Thymus (tissue), 11 donors: Measurements from ENCODE around the gene SYT3. TPM values are rescaled to one million over a fixed set of nuclear protein-coding genes. Genes with fewer than 3 reads are reported as not detected.
"Not testable (repeated sequence)": the region's sequence is repeated elsewhere in the genome, so short reads cannot be mapped to it uniquely, and the experiment has no call there.

Experiments used
- DNase-seq, 9 donors: peaks; one replicate each; pipeline ENCODE4 v3.0.0-alpha.2; 2013; ENCODE audit warnings: low spot score in 9 of 9, low read depth in 6 of 9, missing footprints in 1 of 9
- H3K27ac ChIP-seq, 2 donors: one replicate each; pipeline ENCODE4 v1.5.1; 2013; ENCODE audit warnings: control low read depth in 1 of 2, low read depth in 1 of 2, low read length in 1 of 2, mild to moderate bottlenecking in 1 of 2, moderate library complexity in 1 of 2
- H3K27me3 ChIP-seq, 2 donors: one replicate each; pipeline ENCODE4 v1.5.1; 2013; ENCODE audit warnings: low read length in 1 of 2; ENCODE audit not compliant: control insufficient read depth in 2 of 2, insufficient read depth in 1 of 2
- H3K36me3 ChIP-seq, 2 donors: one replicate each; pipeline ENCODE4 v1.5.1; 2013; ENCODE audit warnings: low read length in 1 of 2, mild to moderate bottlenecking in 1 of 2, moderate library complexity in 1 of 2; ENCODE audit not compliant: control insufficient read depth in 2 of 2, insufficient read depth in 2 of 2
- H3K4me1 ChIP-seq, 2 donors: one replicate each; pipeline ENCODE4 v1.5.1; 2013; ENCODE audit warnings: low read length in 2 of 2; ENCODE audit not compliant: control insufficient read depth in 2 of 2, insufficient read depth in 2 of 2
- H3K4me3 ChIP-seq, 2 donors: one replicate each; pipeline ENCODE4 v1.5.1; 2013; ENCODE audit warnings: low read length in 2 of 2, control low read depth in 1 of 2, mild to moderate bottlenecking in 1 of 2
- H3K9me3 ChIP-seq, 2 donors: one replicate each; pipeline ENCODE4 v1.5.1; 2013; ENCODE audit warnings: low read length in 1 of 2, mild to moderate bottlenecking in 1 of 2; ENCODE audit not compliant: control insufficient read depth in 2 of 2, insufficient read depth in 1 of 2
- WGBS: extraction: QIAGEN DNeasy Blood & Tissue Kit; methylation state at CpG from one replicate; pipeline ENCODE4 v1.1.7; 2013; 5-methylcytosine and 5-hydroxymethylcytosine counted together
- polyA plus RNA-seq: library from polyadenylated mRNA; stranded (reverse); fragments of 200-250 nt; gene quantifications from one replicate; pipeline ENCODE4 v1.2.3, GENCODE V29; 2013
- total RNA-seq: library from RNA; stranded (reverse); fragments of 120-200 nt; gene quantifications from one replicate; pipeline ENCODE4 v1.2.4, GENCODE V29; 2013
- donor health status: healthy.

SYT3 gene
- total and polyA plus RNA-seq, 2 donors, result 0.02 to 0.09 TPM

- no peaks in the 10 kb centered on the region for H3K36me3 ChIP-seq
- no peaks in the 10 kb centered on the region for H3K4me1 ChIP-seq
- DNase-seq, result no peak
- H3K27ac ChIP-seq, result no peak overlapping the region
- no peaks in the 10 kb centered on the region for H3K27me3 ChIP-seq
- 88% methylated on average over 20 of the region's 20 CpGs for WGBS
- H3K4me3 ChIP-seq, result no peak overlapping the region
- H3K9me3 ChIP-seq, result peaks cover 2 to 7% of the 10 kb centered on the region in 2 donors
Observed at GRCh38 chr19:50629194-50629593, 10.5 kb downstream of the SYT3 start.

- Histone ChIP-seq H3K4me1 (no peaks in the 10 kb centered on the region), H3K27ac (no peak overlapping the region), H3K9me3 (peaks cover 0 to 4% of the 10 kb centered on the region in 2 donors), H3K27me3 (no peaks in the 10 kb centered on the region), H3K4me3 (no peak overlapping the region), H3K36me3 (no peaks in the 10 kb centered on the region)
- WGBS, result 92% methylated on average over 7 of the region's 7 CpGs
- DNase-seq, result no peak
Observed at GRCh38 chr19:50628551-50628950, 11.1 kb downstream of the SYT3 start.

- H3K36me3 ChIP-seq, result no peaks in the 10 kb centered on the region
- WGBS, result 91% methylated on average over 5 of the region's 5 CpGs
- H3K27ac ChIP-seq, result no peak overlapping the region
- H3K27me3 ChIP-seq, result no peaks in the 10 kb centered on the region
- DNase-seq, result no peak
- peaks cover 0 to 4% of the 10 kb centered on the region in 2 donors for H3K9me3 ChIP-seq
- no peak overlapping the region for H3K4me3 ChIP-seq
- no peaks in the 10 kb centered on the region for H3K4me1 ChIP-seq
Observed at GRCh38 chr19:50628146-50628545, 11.5 kb downstream of the SYT3 start.

- Histone ChIP-seq H3K4me1 (no peaks in the 10 kb centered on the region), H3K4me3 (no peak overlapping the region), H3K36me3 (no peaks in the 10 kb centered on the region), H3K9me3 (no peaks in the 10 kb centered on the region), H3K27ac (no peak overlapping the region), H3K27me3 (no peaks in the 10 kb centered on the region)
- WGBS, result 85% methylated on average over 4 of the region's 4 CpGs
- DNase-seq, result no peak
Observed at GRCh38 chr19:50626795-50627194, 12.9 kb downstream of the SYT3 start.

- H3K27ac ChIP-seq, result no peak overlapping the region
- DNase-seq, result no peak
- H3K27me3 ChIP-seq, result no peaks in the 10 kb centered on the region
- H3K4me3 ChIP-seq, result no peak overlapping the region
- WGBS, result 87% methylated on average over 4 of the region's 4 CpGs
- H3K9me3 ChIP-seq, result no peaks in the 10 kb centered on the region
- no peaks in the 10 kb centered on the region for H3K4me1 ChIP-seq
- H3K36me3 ChIP-seq, result no peaks in the 10 kb centered on the region
Observed at GRCh38 chr19:50626011-50626410, 13.7 kb downstream of the SYT3 start.

- H3K4me3 ChIP-seq, result no peak overlapping the region
- H3K27ac ChIP-seq, result no peak overlapping the region
- 95% methylated on average over 44 of the region's 44 CpGs for WGBS
- no peaks in the 10 kb centered on the region for H3K27me3 ChIP-seq
- DNase-seq, result no peak
- no peaks in the 10 kb centered on the region for H3K9me3 ChIP-seq
- H3K4me1 ChIP-seq, result no peaks in the 10 kb centered on the region
- no peaks in the 10 kb centered on the region for H3K36me3 ChIP-seq
Observed at GRCh38 chr19:50624949-50625600, 14.6 kb downstream of the SYT3 start.

GRCh38 chr19:50620394-50620906, 19.2 kb downstream of the SYT3 start:
- 95% methylated on average over 4 of the region's 5 CpGs for WGBS
- not testable (repeated sequence) for H3K4me1 ChIP-seq, DNase-seq

GRCh38 chr19:50619184-50619583, 20.5 kb downstream of the SYT3 start:
- not testable (repeated sequence) for H3K4me3 ChIP-seq, DNase-seq, H3K4me1 ChIP-seq, H3K27ac ChIP-seq, H3K36me3 ChIP-seq, H3K27me3 ChIP-seq, H3K9me3 ChIP-seq
- WGBS, result 81% methylated on average over 5 of the region's 5 CpGs

More at GRCh38 chr19:50620394-50620906, 19.2 kb downstream of the SYT3 start:
- H3K27me3 ChIP-seq, H3K27ac ChIP-seq, H3K36me3 ChIP-seq, H3K9me3 ChIP-seq, H3K4me3 ChIP-seq: not testable (repeated sequence)

GRCh38 chr19:50618379-50618778, 21.3 kb downstream of the SYT3 start:
- 92% methylated on average over 4 of the region's 5 CpGs for WGBS

More at GRCh38 chr19:50618379-50618778, 21.3 kb downstream of the SYT3 start:
- H3K4me3 ChIP-seq, H3K9me3 ChIP-seq, DNase-seq, H3K27me3 ChIP-seq, H3K4me1 ChIP-seq, H3K27ac ChIP-seq, H3K36me3 ChIP-seq: not testable (repeated sequence)
